Aorta (tissue), 5 donors: ENCODE measurements around the gene KIRREL2. TPM values are rescaled to one million over a fixed set of nuclear protein-coding genes. Genes with fewer than 3 reads are reported as not detected.

Experiments
- ATAC-seq: fragments of 200-7000 bp; cut with Tn5 transposase; one replicate; pipeline ENCODE4 v1.9.1; 2022; ENCODE audit warnings: moderate library complexity; ENCODE audit not compliant: low FRiP score
- DNase-seq, 2 donors: peaks; one replicate each; pipeline ENCODE4 v3.0.0-alpha.2; 2020
- H3K27ac ChIP-seq, 2 donors: one replicate each; pipeline ENCODE4 v1.5.1; 2013; ENCODE audit warnings: low read length in 2 of 2, mild to moderate bottlenecking in 2 of 2, moderate library complexity in 2 of 2, control low read depth in 1 of 2, inconsistent platforms in 1 of 2, low read depth in 1 of 2
- H3K27me3 ChIP-seq, 2 donors: one replicate each; pipeline ENCODE4 v1.6.1; 2013; ENCODE audit warnings: control low read depth in 1 of 2, low read length in 1 of 2, mild to moderate bottlenecking in 1 of 2, moderate library complexity in 1 of 2; ENCODE audit not compliant: insufficient read depth in 2 of 2, control insufficient read depth in 1 of 2
- H3K36me3 ChIP-seq, 2 donors: one replicate each; pipeline ENCODE4 v1.6.1; 2013; ENCODE audit warnings: control low read depth in 1 of 2, low read length in 1 of 2, mild to moderate bottlenecking in 1 of 2; ENCODE audit not compliant: insufficient read depth in 2 of 2, control insufficient read depth in 1 of 2
- H3K4me1 ChIP-seq, 2 donors: one replicate each; pipeline ENCODE4 v1.6.1; 2013; ENCODE audit warnings: low read length in 2 of 2, control low read depth in 1 of 2, mild to moderate bottlenecking in 1 of 2, moderate library complexity in 1 of 2; ENCODE audit not compliant: insufficient read depth in 2 of 2, control insufficient read depth in 1 of 2
- H3K4me3 ChIP-seq, 2 donors: one replicate each; pipeline ENCODE4 v1.5.1; 2013; ENCODE audit warnings: low read length in 2 of 2, control low read depth in 1 of 2, mild to moderate bottlenecking in 1 of 2
- H3K9me3 ChIP-seq: one replicate; pipeline ENCODE4 v1.6.1; 2013; ENCODE audit warnings: mild to moderate bottlenecking, low read length; ENCODE audit not compliant: control insufficient read depth
- WGBS, 2 donors: extraction: QIAGEN DNeasy Blood & Tissue Kit; methylation state at CpG; one replicate each; pipeline ENCODE4 v1.1.7; 2013; 5-methylcytosine and 5-hydroxymethylcytosine counted together
- intact Hi-C, 2 donors: fragments of 100-400 bp; cut with DNase I; formaldehyde crosslinking; loops; one replicate each; pipeline versions ENCODE4 v1.14.2 to v1.15.0; 2022
- polyA plus RNA-seq, 2 donors: library from polyadenylated mRNA; stranded (reverse); fragments of 200-250 nt; gene quantifications; one replicate each; pipeline ENCODE4 v1.2.3, GENCODE V29; 2013
- total RNA-seq, 2 donors: library from RNA; stranded (reverse); fragmentation: NEBNext Ultra II Directional; extraction: Animal tissue kit (Norgen Biotek cat#: 25700); gene quantifications; one replicate each; pipeline ENCODE4 v1.2.1, GENCODE V29; 2021
- donor health status: healthy with polysubstance abuse.
- donor health status: Bipolar disorder and iron deficiency.
- donor health status: DM: no; HTN: no; CAD: no.
- donor health status: DM: no; HTN: no; CAD: no.
- donor health status: DM: yes; HTN: yes; CAD: no.

KIRREL2 gene
- total and polyA plus RNA-seq, 4 donors: 0.08 to 0.50 TPM; not detected in 2

DNA sequence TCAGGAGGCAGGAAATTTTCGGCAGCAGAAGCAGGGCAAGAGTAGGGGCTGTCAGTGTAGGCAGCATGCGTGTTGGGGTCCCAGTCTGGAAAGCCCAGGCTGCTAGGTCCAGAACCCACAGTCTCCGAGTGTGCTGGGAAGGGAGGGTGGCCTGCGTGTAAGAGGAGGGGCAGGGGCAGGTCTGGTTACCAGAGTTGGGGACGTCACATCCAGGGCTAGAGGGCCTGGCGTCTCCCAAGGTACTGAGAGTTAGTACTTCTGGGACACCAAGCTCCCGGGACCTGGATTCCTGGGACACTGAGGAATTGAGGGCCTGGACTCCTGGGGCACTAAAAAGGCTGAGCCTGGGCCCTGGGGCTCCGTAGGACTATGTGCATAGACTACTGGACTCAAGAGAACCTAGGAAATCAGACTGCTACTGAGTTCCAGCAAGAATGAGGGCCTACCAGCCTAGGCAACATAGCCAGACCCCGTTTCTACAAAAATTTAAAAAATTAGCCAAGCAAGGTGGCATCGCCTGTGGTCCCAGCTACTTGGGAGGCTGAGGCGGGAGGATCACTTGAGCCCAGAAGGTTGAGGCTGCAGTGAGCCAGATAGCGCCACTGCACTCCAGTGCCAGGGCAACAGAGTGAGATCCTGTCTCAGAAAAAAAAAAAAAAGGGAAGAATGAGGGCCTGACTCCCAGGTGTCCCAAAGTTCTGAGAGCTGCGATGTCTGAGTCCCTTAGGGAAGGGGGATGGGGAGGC, 41.2 kb downstream of the KIRREL2 start:
- intact Hi-C loops: no loop called here
- no peak for ATAC-seq
- 94 to 95% methylated on average over 13 of the region's 13 CpGs for WGBS, 2 donors
- H3K27me3 ChIP-seq: no peaks in the 10 kb centered on the region
- no peaks in the 10 kb centered on the region for H3K36me3 ChIP-seq
- no peak for DNase-seq
- H3K4me3 ChIP-seq: no peak overlapping the region
- no peaks in the 10 kb centered on the region for H3K9me3 ChIP-seq
- H3K4me1 ChIP-seq: no peaks in the 10 kb centered on the region
- no peak overlapping the region for H3K27ac ChIP-seq

GRCh38 chr19:35898499-35898809, 41.7 kb downstream of the KIRREL2 start:
- ATAC-seq (no peak), DNase-seq (no peak)
- Histone ChIP-seq H3K27me3 (no peaks in the 10 kb centered on the region), H3K9me3 (no peaks in the 10 kb centered on the region), H3K4me1 (no peaks in the 10 kb centered on the region), H3K27ac (no peak overlapping the region), H3K4me3 (peak overlapping the region; percentile 39 to 74), H3K36me3 (no peaks in the 10 kb centered on the region)
- 11 to 16% methylated on average over 17 of the region's 17 CpGs for WGBS, 2 donors
- intact Hi-C loops: no loop called here

GRCh38 chr19:35899547-35900214, 43.0 kb downstream of the KIRREL2 start:
- H3K27ac ChIP-seq: no peak overlapping the region
- no peaks in the 10 kb centered on the region for H3K27me3 ChIP-seq
- 0 to 1% methylated on average over 27 to 42 of the region's 43 CpGs for WGBS, 2 donors
- intact Hi-C loops: loop anchor here in 1 of 2 donors (2.0 kb wide), 1 partner anchor 31 kb away; no protein-coding TSS in a partner anchor
- H3K36me3 ChIP-seq: no peaks in the 10 kb centered on the region
- H3K4me3 ChIP-seq: peak overlapping the region; percentile 39 to 74
- ATAC-seq (peak; percentile 87), DNase-seq (peak; percentile 90 to 93)
- no peaks in the 10 kb centered on the region for H3K4me1 ChIP-seq
- H3K9me3 ChIP-seq: no peaks in the 10 kb centered on the region

DNA sequence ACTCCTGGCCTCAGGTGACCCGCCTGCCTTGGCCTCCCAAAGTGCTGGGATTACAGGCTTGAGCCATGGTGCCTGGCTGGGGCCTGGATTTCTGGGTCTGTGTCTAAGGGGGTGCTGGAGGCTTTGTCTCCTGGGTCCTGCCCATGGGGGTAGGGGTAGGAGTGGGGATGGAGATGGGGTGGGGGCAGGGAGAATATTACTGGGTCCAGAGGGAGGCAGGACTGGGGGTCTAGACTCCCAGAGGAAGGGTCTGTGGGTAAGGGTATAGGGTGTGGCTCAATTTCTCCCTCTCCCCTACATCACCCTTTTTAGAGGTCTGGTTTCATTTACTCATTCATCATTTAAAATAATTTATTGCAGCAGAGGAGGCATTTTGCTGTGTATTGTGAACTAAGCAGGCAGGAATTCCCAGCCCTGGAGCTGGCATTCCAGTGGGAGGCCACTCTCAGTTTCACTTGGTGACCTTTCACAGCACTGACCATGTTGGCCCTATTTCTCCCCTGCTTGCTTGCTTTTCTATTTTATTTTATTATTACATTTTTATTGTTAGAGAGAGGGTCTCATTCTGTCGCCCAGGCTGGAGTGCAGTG, 44.4 kb downstream of the KIRREL2 start:
- Histone ChIP-seq H3K36me3 (no peaks in the 10 kb centered on the region), H3K9me3 (no peaks in the 10 kb centered on the region), H3K4me1 (no peaks in the 10 kb centered on the region), H3K27me3 (no peaks in the 10 kb centered on the region), H3K27ac (no peak overlapping the region), H3K4me3 (no peak overlapping the region)
- DNase-seq: no peak
- intact Hi-C loops: loop anchor here in 1 of 2 donors (2.0 kb wide), 1 partner anchor 30 kb away; no protein-coding TSS in a partner anchor
- WGBS, 2 donors: 68 to 76% methylated on average over 2 of the region's 2 CpGs
- ATAC-seq: no peak

DNA sequence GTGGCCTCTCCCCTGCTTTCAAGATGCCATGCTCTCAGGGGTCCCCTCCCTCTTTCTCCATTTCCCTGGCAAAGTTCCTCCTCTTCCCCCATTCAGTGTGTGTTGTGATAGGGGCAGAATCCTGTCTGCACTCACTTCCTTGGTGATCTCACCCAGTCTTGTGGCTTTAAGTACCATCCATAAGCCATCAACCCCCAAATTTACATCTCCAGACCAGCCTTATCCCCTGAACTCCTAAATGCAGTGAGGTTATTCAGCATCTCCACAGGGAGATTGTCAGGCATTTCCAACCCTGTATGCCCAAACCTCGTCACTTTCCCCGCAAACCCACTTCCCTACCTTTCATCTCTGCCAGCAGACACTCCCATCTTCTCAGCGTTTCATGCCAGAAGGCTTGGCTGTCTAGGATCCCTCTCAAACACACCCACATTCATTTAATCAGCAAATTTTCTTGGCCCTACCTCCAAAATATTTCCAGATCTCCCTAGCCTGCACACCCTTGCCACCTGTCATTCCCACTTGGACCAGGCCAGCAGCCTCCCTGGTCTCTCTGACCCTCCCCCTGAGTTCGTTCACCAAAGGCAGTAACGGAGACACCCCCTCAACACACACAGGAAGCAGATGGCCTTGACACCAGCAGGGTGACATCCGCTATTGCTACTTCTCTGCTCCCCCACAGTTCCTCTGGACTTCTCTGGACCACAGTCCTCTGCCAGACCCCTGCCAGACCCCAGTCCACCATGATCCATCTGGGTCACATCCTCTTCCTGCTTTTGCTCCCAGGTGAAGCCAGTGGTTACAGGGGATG, 45.3 kb downstream of the KIRREL2 start, which contains the start of gene HCST:
Gene HCST (plus strand): TSS at position 676 of the 808 bp plus-strand sequence. CDS start 65 bp downstream, at position 741.
- Histone ChIP-seq H3K4me1 (no peaks in the 10 kb centered on the region), H3K4me3 (no peak within 1 kb of the TSS), H3K9me3 (no peaks in the 10 kb centered on the region), H3K27ac (no peak within 1 kb of the TSS), H3K36me3 (no peaks in the 10 kb centered on the region), H3K27me3 (no peaks in the 10 kb centered on the region)
- 66 to 70% methylated on average over 6 of the region's 6 CpGs for WGBS, 2 donors
- ATAC-seq (no peak), DNase-seq (peak in 1 of 2 donors; percentile 69)
- intact Hi-C loops: loop anchor here in 1 of 2 donors (2.0 kb wide), 1 partner anchor 29 kb away; no protein-coding TSS in a partner anchor

- Histone ChIP-seq H3K27me3 (no peaks in the 10 kb centered on the region), H3K4me3 (no peak overlapping the region), H3K36me3 (no peaks in the 10 kb centered on the region), H3K9me3 (no peaks in the 10 kb centered on the region), H3K4me1 (no peaks in the 10 kb centered on the region), H3K27ac (no peak overlapping the region)
- WGBS, 2 donors: 70 to 72% methylated on average over 10 of the region's 10 CpGs
- DNase-seq (no peak), ATAC-seq (no peak)
- intact Hi-C loops: no loop called here
These were observed 46.3 kb downstream of the KIRREL2 start for GRCh38 chr19:35902870-35903475.

DNA sequence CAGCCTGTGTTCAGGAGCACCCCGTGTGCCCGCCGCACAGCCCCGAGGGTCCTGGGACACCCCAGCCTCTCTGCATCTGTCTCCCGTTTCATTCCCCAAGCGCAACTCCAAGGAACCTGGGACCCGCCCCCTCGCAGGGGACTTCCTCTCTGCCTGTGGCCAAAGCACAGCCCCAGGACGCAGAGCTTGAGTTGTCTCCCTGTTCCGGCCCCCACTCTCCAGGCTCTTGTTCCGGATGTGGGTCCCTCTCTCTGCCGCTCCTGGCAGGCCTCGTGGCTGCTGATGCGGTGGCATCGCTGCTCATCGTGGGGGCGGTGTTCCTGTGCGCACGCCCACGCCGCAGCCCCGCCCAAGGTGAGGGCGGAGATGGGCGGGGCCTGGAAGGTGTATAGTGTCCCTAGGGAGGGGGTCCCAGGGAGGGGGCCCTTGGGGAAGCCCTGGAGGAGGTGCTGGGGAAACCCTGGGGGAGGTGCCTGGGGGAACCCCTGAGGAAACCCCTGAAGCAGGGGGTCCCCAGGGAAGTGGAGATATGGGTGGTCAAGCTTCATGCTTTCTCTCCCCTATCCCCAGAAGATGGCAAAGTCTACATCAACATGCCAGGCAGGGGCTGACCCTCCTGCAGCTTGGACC, 47.0 kb downstream of the KIRREL2 start:
- ATAC-seq (no peak), DNase-seq (peak; percentile 86 to 93)
- no peak overlapping the region for H3K4me3 ChIP-seq
- no peaks in the 10 kb centered on the region for H3K9me3 ChIP-seq
- no peak overlapping the region for H3K27ac ChIP-seq
- H3K4me1 ChIP-seq: no peaks in the 10 kb centered on the region
- 2 to 3% methylated on average over 20 to 24 of the region's 24 CpGs for WGBS, 2 donors
- H3K36me3 ChIP-seq: no peaks in the 10 kb centered on the region
- intact Hi-C loops: no loop called here
- H3K27me3 ChIP-seq: no peaks in the 10 kb centered on the region
